ENCODE measurements around the gene FBXW7.

FBXW7 gene

GRCh38 chr4:152565333-152565732 is 29.4 kb upstream of the FBXW7 start:
- TF ChIP-seq CTCF (IDR thresholded peaks at IDR 0.05; ENCODE audit: low read depth, low read length), result no peak
- DNase-seq (ENCODE audit: low read depth in 2 of 2), result no peak
- H3K4me3 ChIP-seq (replicated peaks in 1 of 2; ENCODE audit: low read depth in 2 of 2, low read length in 2 of 2), result no peak overlapping the region

GRCh38 chr4:152564336-152564735 is 28.4 kb upstream of the FBXW7 start:
- no peak overlapping the region for H3K4me3 ChIP-seq (replicated peaks in 1 of 2; ENCODE audit: low read depth in 2 of 2, low read length in 2 of 2)
- DNase-seq (ENCODE audit: low read depth in 2 of 2), result no peak
- TF ChIP-seq CTCF (IDR thresholded peaks at IDR 0.05; ENCODE audit: low read depth, low read length), result no peak

DNA sequence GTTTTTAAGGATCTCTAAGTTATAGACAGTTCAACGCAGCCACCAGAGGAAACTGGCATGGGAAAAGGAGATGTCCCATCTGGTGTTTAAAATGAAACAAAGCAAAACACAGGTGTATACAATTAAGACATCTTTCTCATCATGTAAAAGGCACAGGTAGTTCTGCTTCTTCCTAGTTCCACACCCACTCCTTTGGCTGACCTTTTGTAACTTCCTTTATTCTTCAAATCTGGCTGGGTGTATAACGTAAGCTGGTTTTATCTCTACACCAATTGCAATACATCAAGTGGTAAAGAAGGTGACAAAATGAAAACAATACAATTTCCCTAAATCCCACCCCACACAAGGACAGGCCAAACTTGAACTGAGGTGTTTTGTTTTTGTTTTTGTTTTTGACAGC is 27.3 kb upstream of the FBXW7 start:
- DNase-seq (ENCODE audit: low read depth in 2 of 2), result no peak
- no peak for TF ChIP-seq CTCF (IDR thresholded peaks at IDR 0.05; ENCODE audit: low read depth, low read length)

GRCh38 chr4:152559641-152560040 is 23.7 kb upstream of the FBXW7 start:
- TF ChIP-seq CTCF (IDR thresholded peaks at IDR 0.05; ENCODE audit: low read depth, low read length), result no peak
- no peak overlapping the region for H3K4me3 ChIP-seq (replicated peaks in 1 of 2; ENCODE audit: low read depth in 2 of 2, low read length in 2 of 2)
- no peak for DNase-seq (ENCODE audit: low read depth in 2 of 2)

More for the DNA sequence above, 27.3 kb upstream of the FBXW7 start:
- H3K4me3 ChIP-seq (replicated peaks in 1 of 2; ENCODE audit: low read depth in 2 of 2, low read length in 2 of 2), result no peak overlapping the region

DNA sequence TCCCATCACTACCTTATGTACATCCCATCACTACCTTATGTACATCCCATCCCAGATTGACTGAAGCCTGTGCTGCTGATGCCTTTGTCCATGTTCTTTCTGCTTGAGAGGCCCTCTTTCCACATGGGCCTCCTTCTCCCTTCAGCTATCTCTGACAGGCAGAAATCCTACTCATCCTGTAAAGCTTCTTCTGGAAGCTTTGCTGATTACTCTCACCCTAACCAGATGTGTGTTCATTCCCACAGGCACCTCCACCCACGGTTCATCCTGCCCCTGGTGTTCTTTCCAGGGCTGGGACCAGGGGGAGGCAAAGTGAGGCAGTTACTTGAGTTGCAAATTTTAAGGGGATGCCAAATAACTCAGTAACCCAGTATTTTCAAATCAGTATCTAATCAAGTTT is 22.5 kb upstream of the FBXW7 start:
- H3K4me3 ChIP-seq (replicated peaks in 1 of 2; ENCODE audit: low read depth in 2 of 2, low read length in 2 of 2), result no peak overlapping the region
- DNase-seq (ENCODE audit: low read depth in 2 of 2), result no peak
- no peak for TF ChIP-seq CTCF (IDR thresholded peaks at IDR 0.05; ENCODE audit: low read depth, low read length)

DNA sequence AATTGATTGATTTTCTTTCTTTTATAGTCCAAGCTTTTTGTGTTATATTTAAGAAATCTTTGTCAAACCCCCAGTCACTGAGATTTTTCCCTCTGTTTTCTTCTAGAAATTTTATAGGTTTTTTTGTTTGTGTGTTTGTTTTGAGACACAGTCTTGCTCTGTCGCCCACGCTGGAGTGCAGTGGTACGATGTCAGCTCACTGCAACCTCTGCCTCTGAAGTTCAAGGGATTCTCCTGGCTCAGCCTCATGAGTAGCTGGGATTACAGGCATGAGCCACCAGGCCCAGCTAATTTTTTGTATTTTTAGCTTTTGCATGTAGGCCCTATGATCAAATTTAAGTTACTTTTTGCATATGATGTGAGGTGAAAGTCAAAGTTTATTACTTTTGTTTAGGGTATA is 20.9 kb upstream of the FBXW7 start:
- TF ChIP-seq CTCF (IDR thresholded peaks at IDR 0.05; ENCODE audit: low read depth, low read length), result no peak
- no peak for DNase-seq (ENCODE audit: low read depth in 2 of 2)
- no peak overlapping the region for H3K4me3 ChIP-seq (replicated peaks in 1 of 2; ENCODE audit: low read depth in 2 of 2, low read length in 2 of 2)

- TF ChIP-seq CTCF (IDR thresholded peaks at IDR 0.05; ENCODE audit: low read depth, low read length), result no peak
- no peak for DNase-seq (ENCODE audit: low read depth in 2 of 2)
- no peak overlapping the region for H3K4me3 ChIP-seq (replicated peaks in 1 of 2; ENCODE audit: low read depth in 2 of 2, low read length in 2 of 2)
These were observed 20.4 kb upstream of the FBXW7 start for GRCh38 chr4:152556283-152556682.

Measured in cardiac fibroblast (primary cell).